OCI-LY3 (cell line): ENCODE measurements around the gene NOPCHAP1.

Experiments used
- EZH2phosphoT487 ChIP-seq: fragments of 200-600 bp; shearing (Covaris generic); IDR thresholded peaks from 2 replicates; pipeline ENCODE4 v1.6.1; 2018; ENCODE audit warnings: antibody characterized with exemption, mixed run types, low read depth
- TF ChIP-seq, protein P1 (sequence below): fragments of 200-600, 300-600 bp; sonication (generic); IDR thresholded peaks from 2 replicates; pipeline ENCODE4 v1.5.1; 2014; ENCODE audit warnings: antibody characterized with exemption, low read length, low read depth

- TF ChIP-seq, protein P1, sequence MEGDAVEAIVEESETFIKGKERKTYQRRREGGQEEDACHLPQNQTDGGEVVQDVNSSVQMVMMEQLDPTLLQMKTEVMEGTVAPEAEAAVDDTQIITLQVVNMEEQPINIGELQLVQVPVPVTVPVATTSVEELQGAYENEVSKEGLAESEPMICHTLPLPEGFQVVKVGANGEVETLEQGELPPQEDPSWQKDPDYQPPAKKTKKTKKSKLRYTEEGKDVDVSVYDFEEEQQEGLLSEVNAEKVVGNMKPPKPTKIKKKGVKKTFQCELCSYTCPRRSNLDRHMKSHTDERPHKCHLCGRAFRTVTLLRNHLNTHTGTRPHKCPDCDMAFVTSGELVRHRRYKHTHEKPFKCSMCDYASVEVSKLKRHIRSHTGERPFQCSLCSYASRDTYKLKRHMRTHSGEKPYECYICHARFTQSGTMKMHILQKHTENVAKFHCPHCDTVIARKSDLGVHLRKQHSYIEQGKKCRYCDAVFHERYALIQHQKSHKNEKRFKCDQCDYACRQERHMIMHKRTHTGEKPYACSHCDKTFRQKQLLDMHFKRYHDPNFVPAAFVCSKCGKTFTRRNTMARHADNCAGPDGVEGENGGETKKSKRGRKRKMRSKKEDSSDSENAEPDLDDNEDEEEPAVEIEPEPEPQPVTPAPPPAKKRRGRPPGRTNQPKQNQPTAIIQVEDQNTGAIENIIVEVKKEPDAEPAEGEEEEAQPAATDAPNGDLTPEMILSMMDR = no peak
- TF ChIP-seq EZH2phosphoT487 = no peak
These were observed 33.3 kb upstream of the NOPCHAP1 start for GRCh38 chr12:104952816-104953215.
